AG04450 (cell line): ENCODE results near the gene NANOS2. TPM values are rescaled to one million over a fixed set of nuclear protein-coding genes. Genes with fewer than 3 reads are reported as not detected.
A peak's percentile ranks its signal among the peaks of the same experiment; 100 is the strongest.

ENCODE experiments used
- CTCF ChIA-PET: fragments of 300-600, 350-600 bp; formaldehyde crosslinking; extraction: SDS; loops from one replicate; lab custom pipeline; 2022; ENCODE audit warnings: antibody characterized with exemption, inconsistent platforms; lab: Charles Lee
- POLR2A ChIA-PET: fragments of 350-600 bp; formaldehyde crosslinking; extraction: SDS; loops from one replicate; lab custom pipeline; 2021; ENCODE audit warnings: antibody characterized with exemption, inconsistent platforms; lab: Yijun Ruan, JAX
- DNase-seq: peaks from one replicate; pipeline ENCODE4 v3.0.0-alpha.2; 2011; ENCODE audit warnings: low read depth, low spot score
- H3K27ac ChIP-seq: one replicate; pipeline ENCODE4 v1.5.1; 2012; ENCODE audit warnings: low read depth, low read length, control low read depth
- H3K27me3 ChIP-seq: one replicate; pipeline ENCODE4 v1.6.0; 2012; ENCODE audit warnings: low read length; ENCODE audit not compliant: control insufficient read depth, insufficient read depth
- H3K4me3 ChIP-seq: 2 replicates; pipeline ENCODE4 v1.5.1; 2011; ENCODE audit warnings: mild to moderate bottlenecking, low read depth, low read length, control low read depth
- H3K9me3 ChIP-seq: 2 replicates; pipeline ENCODE4 v1.5.1; 2012; ENCODE audit warnings: low read length; ENCODE audit not compliant: control insufficient read depth, insufficient read depth
- CTCF ChIP-seq: IDR thresholded peaks from 2 replicates; pipeline ENCODE4 v1.5.1; 2011; ENCODE audit warnings: low read depth, low read length, control low read depth, inconsistent platforms
- polyA plus RNA-seq: library from polyadenylated mRNA; depleted of rRNA; stranded (reverse); fragments of >200 nt; gene quantifications from 2 replicates; pipeline ENCODE4 v1.2.3, GENCODE V29; 2011

The NANOS2 gene
- polyA plus RNA-seq, 1 experiment: not detected

GRCh38 chr19:45906221-45906620 is 8.4 kb downstream of the NANOS2 start:
- H3K27ac ChIP-seq: no peak overlapping the region
- H3K27me3 ChIP-seq: no peaks in the 10 kb centered on the region
- H3K9me3 ChIP-seq: no peaks in the 10 kb centered on the region
- CTCF ChIA-PET: no interaction called here
- no peak overlapping the region for H3K4me3 ChIP-seq
- POLR2A ChIA-PET: interaction anchor here (0.6 kb wide), 1 partner anchor 108 kb away, joined by 5 read pairs; no protein-coding TSS in a partner anchor
- TF ChIP-seq CTCF: no peak
- DNase-seq: no peak

- Histone ChIP-seq H3K4me3 (no peak overlapping the region), H3K27ac (no peak overlapping the region), H3K9me3 (no peaks in the 10 kb centered on the region), H3K27me3 (no peaks in the 10 kb centered on the region)
- CTCF ChIA-PET: no interaction called here
- DNase-seq: no peak
- POLR2A ChIA-PET: no interaction called here
- TF ChIP-seq CTCF: no peak
These were observed 9.6 kb downstream of the NANOS2 start for GRCh38 chr19:45905011-45905410.

DNA sequence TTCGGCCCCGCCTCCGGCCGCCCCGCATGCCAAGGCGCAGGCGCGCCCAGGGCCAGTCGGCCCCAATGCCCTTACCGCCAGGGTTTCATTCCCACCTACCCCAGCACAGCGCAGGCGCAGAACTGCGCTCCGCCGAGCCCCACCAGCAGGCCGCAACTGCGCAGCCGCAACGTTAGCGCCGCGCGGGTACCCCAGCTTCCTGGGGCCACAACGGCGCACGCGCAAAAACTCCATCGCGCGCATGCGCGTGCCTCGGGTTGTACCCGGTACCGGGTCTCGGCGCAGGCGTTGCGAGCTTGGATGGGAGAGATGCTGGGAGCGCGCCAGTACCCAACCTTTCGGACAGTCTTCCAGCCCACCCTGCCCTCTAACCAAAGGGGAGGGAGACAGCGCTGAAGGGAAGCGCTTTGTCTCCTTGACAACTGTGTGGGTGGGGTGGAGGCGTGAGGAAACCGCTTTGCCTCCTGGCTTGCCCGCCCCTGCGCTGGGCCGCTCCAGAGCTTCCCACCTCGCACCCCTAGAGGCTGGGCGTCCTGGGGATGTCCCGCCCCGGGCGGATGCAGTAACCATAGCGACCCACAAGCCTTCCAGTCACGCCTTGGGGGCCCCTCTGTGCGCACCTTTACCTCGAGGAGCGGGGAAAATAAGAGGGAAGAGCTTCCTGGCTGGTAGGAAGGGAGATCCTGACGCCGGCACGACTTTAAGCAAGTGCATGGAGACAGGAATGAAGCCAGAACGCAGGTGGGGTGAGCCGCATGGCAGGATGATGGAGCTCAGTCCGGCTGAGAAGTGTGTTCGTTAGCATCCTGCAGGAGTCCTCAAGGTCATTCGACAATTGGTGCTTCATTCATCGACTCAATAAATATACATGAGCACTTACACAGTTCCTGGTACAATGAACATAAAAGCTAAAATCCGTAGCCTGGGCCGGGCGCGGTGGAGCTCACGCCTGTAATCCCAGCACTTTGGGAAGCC is 11.6 kb downstream of the NANOS2 start:
- H3K27ac ChIP-seq: peak overlapping the region; percentile 52
- no peak for TF ChIP-seq CTCF
- ChIA-PET POLR2A (interaction anchor here (0.8 to 1.4 kb wide), 4 partner anchors 17 to 134 kb away, joined by 3 to 8 read pairs (median 5); partner anchors contain the start of genes CCDC61, IRF2BP1 and SIX5), CTCF (interaction anchor here (0.9 to 1.6 kb wide), 3 partner anchors 18 to 114 kb away, joined by 3 read pairs; no protein-coding TSS in a partner anchor)
- H3K27me3 ChIP-seq: no peaks in the 10 kb centered on the region
- H3K4me3 ChIP-seq: peak overlapping the region; percentile 86
- peak; percentile 93 for DNase-seq
- H3K9me3 ChIP-seq: no peaks in the 10 kb centered on the region

GRCh38 chr19:45901912-45902650 is 12.5 kb downstream of the NANOS2 start, which contains the start of gene MYPOP:
Gene MYPOP, minus strand, starts transcription at chr19:45902613. Its CDS starts 840 bp downstream, at chr19:45901773.
- no peak for DNase-seq
- POLR2A ChIA-PET: interaction anchor here (0.8 to 1.4 kb wide), 4 partner anchors 16 to 133 kb away, joined by 3 to 8 read pairs (median 5); partner anchors contain the start of genes CCDC61, IRF2BP1 and SIX5
- TF ChIP-seq CTCF: no peak
- CTCF ChIA-PET: interaction anchor here (0.6 to 1.6 kb wide), 2 partner anchors 17 to 111 kb away, joined by 3 to 4 read pairs; no protein-coding TSS in a partner anchor
- H3K27ac ChIP-seq: peak within 1 kb of the TSS; percentile 52
- no peaks in the 10 kb centered on the region for H3K9me3 ChIP-seq
- peak within 1 kb of the TSS; percentile 86 for H3K4me3 ChIP-seq
- H3K27me3 ChIP-seq: no peaks in the 10 kb centered on the region
